HL-60 (cell line): ENCODE results near the gene TMC3.

Source experiments
- GABPA ChIP-seq: IDR thresholded peaks from 2 replicates; pipeline ENCODE4 v1.6.1; 2012; ENCODE audit warnings: low read depth
- POLR2AphosphoS5 ChIP-seq: IDR thresholded peaks from 2 replicates; pipeline ENCODE4 v1.6.1; 2012; ENCODE audit warnings: low read depth
- SPI1 ChIP-seq: IDR thresholded peaks from 2 replicates; pipeline ENCODE4 v1.6.1; 2012; ENCODE audit warnings: low read depth, mild to moderate bottlenecking, borderline replicate concordance
- TF ChIP-seq, protein P1 (sequence below): IDR thresholded peaks from one replicate; pipeline ENCODE4 v1.5.1; 2011; ENCODE audit warnings: low read length, control low read depth, inconsistent platforms; ENCODE audit not compliant: insufficient read depth
- TF ChIP-seq, protein P2 (sequence below): IDR thresholded peaks from 2 replicates; pipeline ENCODE4 v1.6.1; 2012; ENCODE audit warnings: low read depth; ENCODE audit not compliant: insufficient replicate concordance

DNA sequence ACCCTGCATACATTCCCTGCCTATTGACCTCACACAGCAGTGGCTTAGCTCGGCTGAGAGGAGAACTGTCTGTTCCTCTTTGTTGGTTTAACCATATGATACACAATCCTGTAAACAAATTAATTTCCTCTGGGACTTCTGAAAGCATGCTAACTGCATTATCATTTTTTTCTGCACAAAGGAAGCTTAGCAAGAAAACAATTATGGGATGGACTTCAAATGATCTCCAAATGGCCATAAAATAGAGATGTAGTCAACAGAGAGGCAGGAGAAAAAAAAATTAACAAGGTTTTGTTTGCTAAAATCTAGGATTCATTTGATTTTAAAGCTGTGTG, 14.4 kb upstream of the TMC3 start:
- no peak for TF ChIP-seq GABPA
- TF ChIP-seq, protein P1, sequence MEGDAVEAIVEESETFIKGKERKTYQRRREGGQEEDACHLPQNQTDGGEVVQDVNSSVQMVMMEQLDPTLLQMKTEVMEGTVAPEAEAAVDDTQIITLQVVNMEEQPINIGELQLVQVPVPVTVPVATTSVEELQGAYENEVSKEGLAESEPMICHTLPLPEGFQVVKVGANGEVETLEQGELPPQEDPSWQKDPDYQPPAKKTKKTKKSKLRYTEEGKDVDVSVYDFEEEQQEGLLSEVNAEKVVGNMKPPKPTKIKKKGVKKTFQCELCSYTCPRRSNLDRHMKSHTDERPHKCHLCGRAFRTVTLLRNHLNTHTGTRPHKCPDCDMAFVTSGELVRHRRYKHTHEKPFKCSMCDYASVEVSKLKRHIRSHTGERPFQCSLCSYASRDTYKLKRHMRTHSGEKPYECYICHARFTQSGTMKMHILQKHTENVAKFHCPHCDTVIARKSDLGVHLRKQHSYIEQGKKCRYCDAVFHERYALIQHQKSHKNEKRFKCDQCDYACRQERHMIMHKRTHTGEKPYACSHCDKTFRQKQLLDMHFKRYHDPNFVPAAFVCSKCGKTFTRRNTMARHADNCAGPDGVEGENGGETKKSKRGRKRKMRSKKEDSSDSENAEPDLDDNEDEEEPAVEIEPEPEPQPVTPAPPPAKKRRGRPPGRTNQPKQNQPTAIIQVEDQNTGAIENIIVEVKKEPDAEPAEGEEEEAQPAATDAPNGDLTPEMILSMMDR, result no peak
- no peak for TF ChIP-seq POLR2AphosphoS5
- TF ChIP-seq SPI1, result no peak
- TF ChIP-seq, protein P2, sequence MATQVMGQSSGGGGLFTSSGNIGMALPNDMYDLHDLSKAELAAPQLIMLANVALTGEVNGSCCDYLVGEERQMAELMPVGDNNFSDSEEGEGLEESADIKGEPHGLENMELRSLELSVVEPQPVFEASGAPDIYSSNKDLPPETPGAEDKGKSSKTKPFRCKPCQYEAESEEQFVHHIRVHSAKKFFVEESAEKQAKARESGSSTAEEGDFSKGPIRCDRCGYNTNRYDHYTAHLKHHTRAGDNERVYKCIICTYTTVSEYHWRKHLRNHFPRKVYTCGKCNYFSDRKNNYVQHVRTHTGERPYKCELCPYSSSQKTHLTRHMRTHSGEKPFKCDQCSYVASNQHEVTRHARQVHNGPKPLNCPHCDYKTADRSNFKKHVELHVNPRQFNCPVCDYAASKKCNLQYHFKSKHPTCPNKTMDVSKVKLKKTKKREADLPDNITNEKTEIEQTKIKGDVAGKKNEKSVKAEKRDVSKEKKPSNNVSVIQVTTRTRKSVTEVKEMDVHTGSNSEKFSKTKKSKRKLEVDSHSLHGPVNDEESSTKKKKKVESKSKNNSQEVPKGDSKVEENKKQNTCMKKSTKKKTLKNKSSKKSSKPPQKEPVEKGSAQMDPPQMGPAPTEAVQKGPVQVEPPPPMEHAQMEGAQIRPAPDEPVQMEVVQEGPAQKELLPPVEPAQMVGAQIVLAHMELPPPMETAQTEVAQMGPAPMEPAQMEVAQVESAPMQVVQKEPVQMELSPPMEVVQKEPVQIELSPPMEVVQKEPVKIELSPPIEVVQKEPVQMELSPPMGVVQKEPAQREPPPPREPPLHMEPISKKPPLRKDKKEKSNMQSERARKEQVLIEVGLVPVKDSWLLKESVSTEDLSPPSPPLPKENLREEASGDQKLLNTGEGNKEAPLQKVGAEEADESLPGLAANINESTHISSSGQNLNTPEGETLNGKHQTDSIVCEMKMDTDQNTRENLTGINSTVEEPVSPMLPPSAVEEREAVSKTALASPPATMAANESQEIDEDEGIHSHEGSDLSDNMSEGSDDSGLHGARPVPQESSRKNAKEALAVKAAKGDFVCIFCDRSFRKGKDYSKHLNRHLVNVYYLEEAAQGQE, result no peak
